Trophoblast cell (in vitro differentiated cells and primary cell): Measurements from ENCODE around the gene MELTF.
A peak's percentile ranks its signal among the peaks of the same experiment; 100 is the strongest.

ENCODE experiments used
- DNase-seq, 2 donors: peaks; one replicate each; pipeline ENCODE4 v3.0.0-alpha.2; 2016
- H2AFZ ChIP-seq: 2 replicates; pipeline ENCODE4 v1.6.1; 2013; ENCODE audit warnings: low read length, moderate library complexity, mild to moderate bottlenecking; ENCODE audit not compliant: insufficient read depth, poor library complexity
- H2AK5ac ChIP-seq: 2 replicates; pipeline ENCODE4 v1.6.1; 2013; ENCODE audit warnings: mild to moderate bottlenecking, low read length
- H2BK120ac ChIP-seq: 2 replicates; pipeline ENCODE4 v1.6.1; 2013; ENCODE audit warnings: low read length, mild to moderate bottlenecking, moderate library complexity; ENCODE audit not compliant: insufficient read depth, poor library complexity
- H2BK12ac ChIP-seq: 2 replicates; pipeline ENCODE4 v1.6.1; 2013; ENCODE audit warnings: mild to moderate bottlenecking, low read length, moderate library complexity
- H2BK5ac ChIP-seq: 2 replicates; pipeline ENCODE4 v1.6.1; 2013; ENCODE audit warnings: low read length, low read depth, moderate library complexity, mild to moderate bottlenecking; ENCODE audit not compliant: poor library complexity
- H3K14ac ChIP-seq: 2 replicates; pipeline ENCODE4 v1.6.1; 2013; ENCODE audit warnings: mild to moderate bottlenecking, low read length
- H3K18ac ChIP-seq: 2 replicates; pipeline ENCODE4 v1.6.1; 2013; ENCODE audit warnings: mild to moderate bottlenecking, low read length
- H3K23ac ChIP-seq: 2 replicates; pipeline ENCODE4 v1.6.1; 2013; ENCODE audit warnings: low read length
- H3K27ac ChIP-seq: 2 replicates; pipeline ENCODE4 v1.5.1; 2013; ENCODE audit warnings: low read depth, mild to moderate bottlenecking, inconsistent platforms, low read length, moderate library complexity
- H3K27me3 ChIP-seq: 2 replicates; pipeline ENCODE4 v1.6.1; 2013; ENCODE audit warnings: inconsistent platforms, mild to moderate bottlenecking, low read length, moderate library complexity; ENCODE audit not compliant: insufficient read depth
- H3K36me3 ChIP-seq, 2 experiments: 1 replicate in 1 of 2; 2 replicates in 1 of 2; pipeline ENCODE4 v1.6.1; 2013; ENCODE audit warnings: low read length in 2 of 2, mild to moderate bottlenecking in 2 of 2, moderate library complexity in 1 of 2; ENCODE audit not compliant: insufficient read depth in 2 of 2, control insufficient read depth in 1 of 2
- H3K4ac ChIP-seq: 2 replicates; pipeline ENCODE4 v1.6.1; 2013; ENCODE audit warnings: low read depth, mild to moderate bottlenecking, low read length, moderate library complexity
- H3K4me1 ChIP-seq, 2 experiments: 1 replicate in 1 of 2; 2 replicates in 1 of 2; pipeline ENCODE4 v1.6.1; 2013; ENCODE audit warnings: low read length in 2 of 2, mild to moderate bottlenecking in 2 of 2, moderate library complexity in 1 of 2; ENCODE audit not compliant: insufficient read depth in 2 of 2, control insufficient read depth in 1 of 2
- H3K4me2 ChIP-seq: 2 replicates; pipeline ENCODE4 v1.6.1; 2013; ENCODE audit warnings: inconsistent platforms, mild to moderate bottlenecking, low read length, moderate library complexity
- H3K4me3 ChIP-seq: 2 replicates; pipeline ENCODE4 v1.5.1; 2013; ENCODE audit warnings: mild to moderate bottlenecking, low read depth, low read length, inconsistent platforms
- H3K79me1 ChIP-seq: one replicate; pipeline ENCODE4 v1.6.1; 2013; ENCODE audit warnings: low read length
- H3K79me2 ChIP-seq: 2 replicates; pipeline ENCODE4 v1.6.1; 2013; ENCODE audit warnings: low read length, mild to moderate bottlenecking; ENCODE audit not compliant: control insufficient read depth, insufficient read depth, poor library complexity
- H3K9ac ChIP-seq: 2 replicates; pipeline ENCODE4 v1.6.1; 2013; ENCODE audit warnings: mild to moderate bottlenecking, low read length
- H3K9me3 ChIP-seq: 2 replicates; pipeline ENCODE4 v1.6.1; 2013; ENCODE audit warnings: low read depth, mild to moderate bottlenecking, control low read depth, inconsistent platforms, low read length; ENCODE audit not compliant: insufficient read depth
- H4K12ac ChIP-seq: 2 replicates; pipeline ENCODE4 v1.6.1; 2013; ENCODE audit warnings: low read depth, mild to moderate bottlenecking, low read length, moderate library complexity
- H4K8ac ChIP-seq: 2 replicates; pipeline ENCODE4 v1.6.1; 2013; ENCODE audit warnings: low read depth, mild to moderate bottlenecking, low read length, moderate library complexity
- H4K91ac ChIP-seq: one replicate; pipeline ENCODE4 v1.6.1; 2013; ENCODE audit warnings: low read depth, mild to moderate bottlenecking, low read length, moderate library complexity
- WGBS: extraction: QIAGEN DNeasy Blood & Tissue Kit; methylation state at CpG from one replicate; pipeline ENCODE4 v1.1.7; 2013; ENCODE audit warnings: missing lambda C conversion rate; ENCODE audit not compliant: insufficient read length, insufficient coverage; ENCODE audit errors: extremely low coverage; 5-methylcytosine and 5-hydroxymethylcytosine counted together

The MELTF gene

GRCh38 chr3:197006860-197007259, 22.8 kb downstream of the MELTF start:
- Histone ChIP-seq H2AFZ (no peak overlapping the region), H4K8ac (no peak overlapping the region), H2BK120ac (no peak overlapping the region), H3K18ac (no peak overlapping the region), H3K4me2 (no peak overlapping the region), H2BK5ac (no peak overlapping the region), H3K79me1 (peaks cover 10% of the 10 kb centered on the region), H3K9ac (no peak overlapping the region), H3K36me3 (no peaks in the 10 kb centered on the region), H3K4ac (no peak overlapping the region), H3K14ac (no peak overlapping the region), H2BK12ac (no peak overlapping the region), H3K4me1 (peaks cover 7 to 10% of the 10 kb centered on the region in 2 experiments), H3K9me3 (no peaks in the 10 kb centered on the region), H2AK5ac (no peak overlapping the region), H4K91ac (no peak overlapping the region), H4K12ac (no peak overlapping the region), H3K27ac (no peak overlapping the region), H3K27me3 (no peaks in the 10 kb centered on the region), H3K4me3 (no peak overlapping the region), H3K79me2 (peaks cover 4% of the 10 kb centered on the region), H3K23ac (no peak overlapping the region)
- DNase-seq = no peak
- WGBS = no CpG with 5 or more reads among the region's 5 CpGs

- Histone ChIP-seq H2AK5ac (no peak overlapping the region), H3K4me3 (no peak overlapping the region), H3K23ac (no peak overlapping the region), H2AFZ (no peak overlapping the region), H3K9me3 (no peaks in the 10 kb centered on the region), H2BK12ac (no peak overlapping the region), H4K8ac (no peak overlapping the region), H3K27ac (no peak overlapping the region), H3K9ac (no peak overlapping the region), H3K79me2 (peaks cover 4% of the 10 kb centered on the region), H4K12ac (no peak overlapping the region), H3K36me3 (no peaks in the 10 kb centered on the region), H3K79me1 (peaks cover 10% of the 10 kb centered on the region), H3K18ac (no peak overlapping the region), H3K4me1 (peaks cover 7 to 10% of the 10 kb centered on the region in 2 experiments), H3K4me2 (no peak overlapping the region), H4K91ac (no peak overlapping the region), H3K4ac (no peak overlapping the region), H3K14ac (no peak overlapping the region), H2BK5ac (no peak overlapping the region), H3K27me3 (no peaks in the 10 kb centered on the region), H2BK120ac (no peak overlapping the region)
- DNase-seq = no peak
- no CpG with 5 or more reads among the region's 11 CpGs for WGBS
These were observed 23.2 kb downstream of the MELTF start for GRCh38 chr3:197006446-197006845.

GRCh38 chr3:197003461-197004385, 25.9 kb downstream of the MELTF start:
- no CpG with 5 or more reads among the region's 61 CpGs for WGBS

DNA sequence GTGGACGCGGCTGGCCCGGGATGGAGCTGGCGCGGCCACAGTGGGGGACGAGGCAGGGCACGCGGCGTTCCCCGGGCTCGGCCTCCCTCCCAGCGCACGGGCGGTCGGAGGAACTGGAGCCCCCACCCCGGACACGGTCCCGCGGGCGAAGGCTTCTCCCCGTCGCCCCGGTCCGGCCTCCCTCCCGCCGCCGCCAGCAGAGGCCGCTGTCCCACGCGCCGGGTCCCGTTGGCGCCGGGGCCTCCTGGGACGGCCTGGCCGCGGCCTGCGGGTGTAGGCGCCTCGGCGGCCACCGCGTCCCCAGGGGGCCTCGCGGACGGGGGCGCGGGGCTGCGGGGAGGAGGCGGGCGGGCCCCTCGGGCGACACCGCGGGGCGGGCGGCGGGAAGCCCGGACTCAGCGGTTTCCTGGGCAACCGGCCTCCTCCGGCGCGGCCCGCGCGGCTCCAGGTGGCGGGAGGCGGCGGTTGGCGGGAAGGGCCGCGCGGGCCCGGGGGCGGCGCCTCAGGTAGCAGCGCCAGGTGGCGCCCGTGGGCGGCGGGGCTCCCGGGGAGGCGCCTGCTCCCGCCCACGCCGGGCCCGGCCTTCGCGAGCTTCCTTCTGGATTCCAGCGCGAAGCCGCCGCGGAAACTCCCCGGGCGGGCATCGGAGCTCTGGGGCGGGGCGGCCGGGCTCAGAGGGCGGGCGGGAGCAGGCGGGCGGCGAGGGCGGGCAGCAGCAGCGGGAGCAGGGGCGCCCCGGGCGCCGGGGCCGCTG, 26.7 kb downstream of the MELTF start:
- H3K36me3 ChIP-seq = no peaks in the 10 kb centered on the region
- H4K91ac ChIP-seq = peak overlapping the region; percentile 87
- H3K4ac ChIP-seq = no peak overlapping the region
- no peaks in the 10 kb centered on the region for H3K27me3 ChIP-seq
- peak overlapping the region; percentile 36 for H3K18ac ChIP-seq
- no peak overlapping the region for H3K23ac ChIP-seq
- H3K9ac ChIP-seq = no peak overlapping the region
- peak overlapping the region; percentile 94 for H4K8ac ChIP-seq
- H3K4me3 ChIP-seq = peak overlapping the region; percentile 73
- peak overlapping the region; percentile 90 for H3K14ac ChIP-seq
- H2AFZ ChIP-seq = peak overlapping the region; percentile 69
- DNase-seq = peak; percentile 56 to 76
- H3K27ac ChIP-seq = no peak overlapping the region
- H2BK120ac ChIP-seq = peak overlapping the region; percentile 69
- peak overlapping the region; percentile 48 for H2BK12ac ChIP-seq
- H3K9me3 ChIP-seq = no peaks in the 10 kb centered on the region
- H3K4me1 ChIP-seq = peaks cover 7 to 10% of the 10 kb centered on the region in 2 experiments
- no CpG with 5 or more reads among the region's 113 CpGs for WGBS
- H3K79me1 ChIP-seq = peaks cover 10% of the 10 kb centered on the region
- H3K4me2 ChIP-seq = peak overlapping the region; percentile 85
- H4K12ac ChIP-seq = peak overlapping the region; percentile 64
- no peak overlapping the region for H2BK5ac ChIP-seq
- peaks cover 4% of the 10 kb centered on the region for H3K79me2 ChIP-seq
- no peak overlapping the region for H2AK5ac ChIP-seq

More at GRCh38 chr3:197003461-197004385, 25.9 kb downstream of the MELTF start:
- Histone ChIP-seq H2BK12ac (no peak overlapping the region), H3K14ac (peak overlapping the region; percentile 88), H3K79me2 (peaks cover 4% of the 10 kb centered on the region), H3K4me1 (peaks cover 7 to 10% of the 10 kb centered on the region in 2 experiments), H3K27me3 (no peaks in the 10 kb centered on the region), H3K9me3 (no peaks in the 10 kb centered on the region), H2BK120ac (peak overlapping the region; percentile 64), H3K23ac (no peak overlapping the region), H3K4ac (peak overlapping the region; percentile 34), H2AK5ac (peak overlapping the region; percentile 79), H3K27ac (no peak overlapping the region), H3K18ac (peak overlapping the region; percentile 92), H4K12ac (peak overlapping the region; percentile 67), H2AFZ (peak overlapping the region; percentile 80), H3K4me3 (peak overlapping the region; percentile 73), H3K79me1 (peaks cover 10% of the 10 kb centered on the region), H3K9ac (peak overlapping the region; percentile 67), H3K4me2 (peak overlapping the region; percentile 85), H3K36me3 (no peaks in the 10 kb centered on the region), H4K91ac (peak overlapping the region; percentile 81), H2BK5ac (no peak overlapping the region), H4K8ac (peak overlapping the region; percentile 91)
- DNase-seq = peak in 1 of 2 donors; percentile 23
